ENCODE measurements around the gene PPP4R4. TPM values are rescaled to one million over a fixed set of nuclear protein-coding genes. Genes with fewer than 3 reads are reported as not detected.

The PPP4R4 gene
- total RNA-seq, 1 donor from 2014 or later = 5.9 TPM

DNA sequence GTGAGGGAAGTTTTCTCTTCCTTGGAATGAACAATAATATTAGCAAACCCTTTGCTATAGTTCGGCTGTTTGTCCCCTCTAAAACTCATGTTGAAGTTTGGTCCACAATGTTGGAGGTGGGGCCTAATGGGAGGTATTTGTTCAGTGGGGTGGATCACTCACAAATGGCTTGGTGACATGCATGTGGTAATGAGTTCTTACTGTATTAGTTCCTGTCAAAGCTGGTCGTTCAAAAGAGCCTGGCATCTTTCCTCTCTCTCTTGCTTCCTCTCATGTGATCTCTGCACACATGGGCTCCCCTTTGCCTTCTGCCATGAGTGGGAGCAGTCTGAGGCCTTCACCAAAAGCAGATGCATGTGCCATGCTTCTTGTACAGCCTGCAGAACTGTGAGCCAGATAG lies 13.1 kb upstream of the PPP4R4 start:
- Histone ChIP-seq H3K9me3 (no peaks in the 10 kb centered on the region), H3K36me3 (no peaks in the 10 kb centered on the region), H3K4me3 (no peak overlapping the region), H3K27ac (no peak overlapping the region), H3K27me3 (ENCODE audit: low read depth) (no peaks in the 10 kb centered on the region), H3K4me1 (peaks cover 26% of the 10 kb centered on the region)
- TF ChIP-seq, protein P1, sequence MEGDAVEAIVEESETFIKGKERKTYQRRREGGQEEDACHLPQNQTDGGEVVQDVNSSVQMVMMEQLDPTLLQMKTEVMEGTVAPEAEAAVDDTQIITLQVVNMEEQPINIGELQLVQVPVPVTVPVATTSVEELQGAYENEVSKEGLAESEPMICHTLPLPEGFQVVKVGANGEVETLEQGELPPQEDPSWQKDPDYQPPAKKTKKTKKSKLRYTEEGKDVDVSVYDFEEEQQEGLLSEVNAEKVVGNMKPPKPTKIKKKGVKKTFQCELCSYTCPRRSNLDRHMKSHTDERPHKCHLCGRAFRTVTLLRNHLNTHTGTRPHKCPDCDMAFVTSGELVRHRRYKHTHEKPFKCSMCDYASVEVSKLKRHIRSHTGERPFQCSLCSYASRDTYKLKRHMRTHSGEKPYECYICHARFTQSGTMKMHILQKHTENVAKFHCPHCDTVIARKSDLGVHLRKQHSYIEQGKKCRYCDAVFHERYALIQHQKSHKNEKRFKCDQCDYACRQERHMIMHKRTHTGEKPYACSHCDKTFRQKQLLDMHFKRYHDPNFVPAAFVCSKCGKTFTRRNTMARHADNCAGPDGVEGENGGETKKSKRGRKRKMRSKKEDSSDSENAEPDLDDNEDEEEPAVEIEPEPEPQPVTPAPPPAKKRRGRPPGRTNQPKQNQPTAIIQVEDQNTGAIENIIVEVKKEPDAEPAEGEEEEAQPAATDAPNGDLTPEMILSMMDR (IDR thresholded peaks at IDR 0.05) = no peak
- DNase-seq = no peak
- intact Hi-C loops (cut with DNase I) = no loop called here
- ATAC-seq = no peak

DNA sequence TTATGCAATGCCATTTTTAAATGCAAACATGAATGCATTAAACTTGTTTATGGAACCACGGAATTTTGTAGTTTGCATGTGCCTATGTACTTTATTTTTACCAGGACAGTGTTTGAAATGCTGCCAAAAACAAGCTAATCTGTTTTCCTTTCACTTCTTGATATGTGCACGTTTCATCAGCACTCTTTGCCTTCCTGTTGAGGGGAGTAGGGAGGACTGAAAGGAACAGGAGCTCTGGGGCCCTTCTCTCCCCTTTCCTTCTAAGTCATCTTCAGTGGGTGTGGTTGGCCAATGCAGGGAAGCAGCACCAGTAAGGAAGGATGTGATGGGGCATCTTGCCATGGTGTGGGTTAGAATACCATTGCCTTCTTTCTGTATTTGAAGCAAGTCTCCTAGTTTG lies 12.1 kb upstream of the PPP4R4 start:
- H3K27ac ChIP-seq = no peak overlapping the region
- no peaks in the 10 kb centered on the region for H3K27me3 ChIP-seq (ENCODE audit: low read depth)
- ATAC-seq (peak in 1 of 2 donors; percentile 13), DNase-seq (no peak)
- H3K4me1 ChIP-seq = peaks cover 20% of the 10 kb centered on the region
- TF ChIP-seq, protein P1 (IDR thresholded peaks at IDR 0.05) = no peak
- no peaks in the 10 kb centered on the region for H3K9me3 ChIP-seq
- no peak overlapping the region for H3K4me3 ChIP-seq
- H3K36me3 ChIP-seq = no peaks in the 10 kb centered on the region
- intact Hi-C loops (cut with DNase I) = no loop called here

DNA sequence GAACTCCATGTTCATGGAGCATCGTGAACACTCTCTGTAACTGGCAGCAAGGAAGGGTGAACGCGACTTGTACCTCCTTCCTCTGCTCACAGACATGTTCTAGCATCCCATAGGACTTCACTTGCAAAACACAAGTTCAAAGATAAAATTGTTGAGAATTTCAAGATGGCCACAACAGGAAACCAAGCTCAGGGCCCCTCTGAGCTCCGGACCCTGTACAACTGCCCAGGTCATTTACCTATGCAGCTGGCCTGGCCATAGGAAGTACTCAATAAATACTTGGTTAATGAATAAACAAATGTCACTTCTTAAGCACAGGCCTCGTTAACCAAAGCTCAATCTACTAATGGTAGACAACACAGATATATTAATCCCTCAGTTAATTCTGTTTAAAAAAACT lies 11.7 kb upstream of the PPP4R4 start:
- no peak for DNase-seq
- Histone ChIP-seq H3K36me3 (no peaks in the 10 kb centered on the region), H3K4me3 (no peak overlapping the region), H3K9me3 (no peaks in the 10 kb centered on the region), H3K4me1 (peaks cover 18% of the 10 kb centered on the region), H3K27ac (no peak overlapping the region), H3K27me3 (ENCODE audit: low read depth) (no peaks in the 10 kb centered on the region)
- no peak for ATAC-seq
- TF ChIP-seq, protein P1 (IDR thresholded peaks at IDR 0.05) = no peak
- intact Hi-C loops (cut with DNase I) = no loop called here

DNA sequence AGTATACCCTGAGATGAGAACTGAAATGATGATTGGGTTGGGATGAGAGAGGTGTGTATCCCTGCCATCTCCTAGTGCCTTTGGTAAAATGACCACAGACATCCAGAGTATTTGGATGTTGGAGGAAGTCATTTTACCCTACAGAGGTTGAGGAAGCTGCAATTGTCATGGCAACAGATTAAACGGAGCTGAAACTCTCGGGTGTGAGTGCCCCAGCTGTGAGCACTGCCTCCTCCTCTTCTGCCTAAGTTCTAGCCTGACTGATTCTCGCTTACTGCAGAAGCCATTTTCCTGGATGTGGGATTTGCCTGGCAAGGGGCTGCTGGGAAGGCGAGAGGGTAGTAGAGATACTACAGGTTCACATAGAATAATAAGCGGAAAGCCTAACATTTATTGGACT lies 10.3 kb upstream of the PPP4R4 start:
- H3K4me3 ChIP-seq = no peak overlapping the region
- H3K36me3 ChIP-seq = no peaks in the 10 kb centered on the region
- no peak overlapping the region for H3K27ac ChIP-seq
- TF ChIP-seq, protein P1 (IDR thresholded peaks at IDR 0.05) = no peak
- ATAC-seq (no peak), DNase-seq (no peak)
- H3K9me3 ChIP-seq = no peaks in the 10 kb centered on the region
- no peaks in the 10 kb centered on the region for H3K27me3 ChIP-seq (ENCODE audit: low read depth)
- H3K4me1 ChIP-seq = peaks cover 14% of the 10 kb centered on the region
- intact Hi-C loops (cut with DNase I) = no loop called here

DNA sequence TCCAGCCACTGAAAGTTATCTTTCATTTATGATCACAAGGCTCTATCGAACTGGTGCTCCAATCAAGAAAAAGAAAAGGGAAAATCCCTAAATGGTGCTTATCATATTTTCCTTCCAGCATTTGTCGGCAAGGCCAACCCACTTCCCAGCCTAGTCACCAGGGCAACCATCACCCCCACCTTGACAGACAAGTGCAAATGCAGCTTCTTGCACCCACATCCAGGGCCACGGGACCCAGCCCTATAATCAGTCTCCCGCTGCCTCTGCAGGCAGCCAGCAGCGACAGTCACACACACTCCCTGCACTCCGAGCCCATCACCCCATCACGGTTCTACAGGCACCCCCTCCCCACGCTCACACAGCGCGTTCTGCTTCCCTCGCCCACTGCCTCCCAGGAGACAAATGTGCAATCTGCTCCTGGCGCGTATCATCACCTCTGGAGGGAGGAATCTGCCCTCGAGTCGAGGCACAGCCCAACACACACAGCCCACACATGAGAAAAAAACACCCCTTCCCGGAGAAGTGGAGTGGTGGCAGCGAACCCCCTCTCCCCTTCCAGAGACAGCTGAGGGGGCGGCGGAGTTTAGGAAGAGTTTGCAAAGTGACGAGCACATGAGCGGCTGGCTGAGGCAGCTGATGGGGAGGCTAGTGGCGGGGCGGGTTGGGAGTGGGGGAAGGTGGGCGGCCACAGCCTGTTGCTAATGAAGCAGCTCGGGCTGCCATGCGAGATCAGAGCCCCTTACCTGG lies 9.3 kb upstream of the PPP4R4 start:
- Histone ChIP-seq H3K4me3 (no peak overlapping the region), H3K36me3 (no peaks in the 10 kb centered on the region), H3K27ac (no peak overlapping the region), H3K9me3 (no peaks in the 10 kb centered on the region), H3K4me1 (peaks cover 14% of the 10 kb centered on the region), H3K27me3 (ENCODE audit: low read depth) (no peaks in the 10 kb centered on the region)
- intact Hi-C loops (cut with DNase I) = no loop called here
- DNase-seq (no peak), ATAC-seq (peak in 1 of 2 donors; percentile 32)
- TF ChIP-seq, protein P1 (IDR thresholded peaks at IDR 0.05) = no peak

Measured in lower lobe of right lung (tissue), 2 donors.